Parathyroid adenoma (tissue), 2 donors: ENCODE measurements around the gene USH2A.

Experiments used
- H2AFZ ChIP-seq: fragments of 300-600 bp; sonication (generic); one replicate; pipeline ENCODE4 v1.7.0; 2017; ENCODE audit warnings: antibody characterized with exemption, mild to moderate bottlenecking
- H3K27ac ChIP-seq: fragments of 300-600 bp; sonication (generic); one replicate; pipeline ENCODE4 v1.7.0; 2017
- H3K27me3 ChIP-seq: fragments of 300-600 bp; sonication (generic); one replicate; pipeline ENCODE4 v1.7.0; 2017; ENCODE audit warnings: low read length; ENCODE audit not compliant: control insufficient read depth, insufficient read depth
- H3K36me3 ChIP-seq: fragments of 300-600 bp; sonication (generic); one replicate; pipeline ENCODE4 v1.7.0; 2017; ENCODE audit warnings: low read length; ENCODE audit not compliant: control insufficient read depth, insufficient read depth
- H3K4me1 ChIP-seq: fragments of 300-600 bp; sonication (generic); one replicate; pipeline ENCODE4 v1.7.0; 2017; ENCODE audit warnings: control low read depth
- H3K4me2 ChIP-seq: fragments of 300-600 bp; sonication (generic); one replicate; pipeline ENCODE4 v1.7.0; 2017; ENCODE audit warnings: low read length
- H3K4me3 ChIP-seq: fragments of 300-600 bp; sonication (generic); one replicate; pipeline ENCODE4 v1.7.0; 2017; ENCODE audit warnings: low read depth, low read length
- H3K79me2 ChIP-seq: fragments of 300-600 bp; sonication (generic); one replicate; pipeline ENCODE4 v1.7.0; 2017; ENCODE audit warnings: control low read depth
- H3K9ac ChIP-seq: fragments of 300-600 bp; sonication (generic); one replicate; pipeline ENCODE4 v1.7.0; 2017; ENCODE audit warnings: mild to moderate bottlenecking
- H3K9me3 ChIP-seq: fragments of 300-600 bp; sonication (generic); one replicate; pipeline ENCODE4 v1.7.0; 2017; ENCODE audit warnings: low read length; ENCODE audit not compliant: control insufficient read depth
- CTCF ChIP-seq: fragments of 300-600 bp; sonication (generic); IDR thresholded peaks from one replicate; pipeline ENCODE4 v1.7.0; 2017; ENCODE audit warnings: antibody characterized with exemption, mild to moderate bottlenecking
- donor health status: primary hyperparathyroidism.

USH2A gene

GRCh38 chr1:215637041-215637573 lies 786.1 kb downstream of the USH2A start:
- Histone ChIP-seq H3K27ac (no peak overlapping the region), H3K36me3 (no peaks in the 10 kb centered on the region), H3K27me3 (no peaks in the 10 kb centered on the region), H3K4me3 (no peak overlapping the region), H3K9ac (no peak overlapping the region), H3K9me3 (no peaks in the 10 kb centered on the region), H3K4me1 (no peaks in the 10 kb centered on the region), H3K4me2 (no peak overlapping the region), H2AFZ (no peak overlapping the region), H3K79me2 (no peaks in the 10 kb centered on the region)
- TF ChIP-seq CTCF, result no peak

- Histone ChIP-seq H3K27ac (no peak overlapping the region), H3K79me2 (no peaks in the 10 kb centered on the region), H3K36me3 (no peaks in the 10 kb centered on the region), H2AFZ (no peak overlapping the region), H3K4me1 (no peaks in the 10 kb centered on the region), H3K9ac (no peak overlapping the region), H3K4me3 (no peak overlapping the region), H3K9me3 (no peaks in the 10 kb centered on the region), H3K4me2 (no peak overlapping the region), H3K27me3 (no peaks in the 10 kb centered on the region)
- TF ChIP-seq CTCF, result no peak
Observed at GRCh38 chr1:215636258-215636965, 786.8 kb downstream of the USH2A start.

- Histone ChIP-seq H3K4me2 (no peak overlapping the region), H2AFZ (no peak overlapping the region), H3K79me2 (no peaks in the 10 kb centered on the region), H3K36me3 (no peaks in the 10 kb centered on the region), H3K27ac (no peak overlapping the region), H3K9me3 (no peaks in the 10 kb centered on the region), H3K9ac (no peak overlapping the region), H3K27me3 (no peaks in the 10 kb centered on the region), H3K4me1 (no peaks in the 10 kb centered on the region), H3K4me3 (no peak overlapping the region)
- no peak for TF ChIP-seq CTCF
Observed at GRCh38 chr1:215635827-215636226, 787.4 kb downstream of the USH2A start.

GRCh38 chr1:215631489-215631888 lies 791.8 kb downstream of the USH2A start:
- no peak overlapping the region for H2AFZ ChIP-seq
- H3K79me2 ChIP-seq, result no peaks in the 10 kb centered on the region
- no peaks in the 10 kb centered on the region for H3K4me1 ChIP-seq
- H3K4me2 ChIP-seq, result no peak overlapping the region
- no peaks in the 10 kb centered on the region for H3K36me3 ChIP-seq
- TF ChIP-seq CTCF, result no peak
- H3K27ac ChIP-seq, result no peak overlapping the region
- H3K9ac ChIP-seq, result no peak overlapping the region
- H3K4me3 ChIP-seq, result no peak overlapping the region
- H3K27me3 ChIP-seq, result no peaks in the 10 kb centered on the region
- H3K9me3 ChIP-seq, result no peaks in the 10 kb centered on the region

- Histone ChIP-seq H3K4me2 (no peak overlapping the region), H3K27ac (no peak overlapping the region), H3K4me1 (no peaks in the 10 kb centered on the region), H3K9me3 (no peaks in the 10 kb centered on the region), H2AFZ (no peak overlapping the region), H3K9ac (no peak overlapping the region), H3K79me2 (no peaks in the 10 kb centered on the region), H3K27me3 (no peaks in the 10 kb centered on the region), H3K4me3 (no peak overlapping the region), H3K36me3 (no peaks in the 10 kb centered on the region)
- TF ChIP-seq CTCF, result no peak
Observed at GRCh38 chr1:215631040-215631439, 792.2 kb downstream of the USH2A start.
